CD4-positive, alpha-beta memory T cell (primary cell): ENCODE data around the gene UBL4A. TPM values are rescaled to one million over a fixed set of nuclear protein-coding genes. Genes with fewer than 3 reads are reported as not detected.

Experiments
- CTCF ChIA-PET: fragments of 350-600 bp; sonication (Branson Sonifier 250); formaldehyde crosslinking; loops from one replicate; lab custom pipeline; 2021; ENCODE audit warnings: inconsistent platforms; ENCODE audit not compliant: partially characterized antibody; lab: Charles Lee
- POLR2A ChIA-PET: fragments of 350-600 bp; sonication (Branson Sonifier 250); formaldehyde crosslinking; loops from one replicate; lab custom pipeline; 2021; ENCODE audit not compliant: partially characterized antibody; lab: Charles Lee
- DNase-seq, 5 donors: peaks; one replicate each; pipeline versions ENCODE4 v3.0.0 to v3.0.0-alpha.2; 2020 to 2022; ENCODE audit warnings: mixed read lengths in 1 of 5
- H3K27ac ChIP-seq: one replicate; pipeline ENCODE4 v1.7.0; 2013; ENCODE audit warnings: low read depth, low read length
- H3K27me3 ChIP-seq: 2 replicates; pipeline ENCODE4 v1.7.0; 2013; ENCODE audit warnings: mild to moderate bottlenecking, low read length, moderate library complexity; ENCODE audit not compliant: insufficient read depth
- H3K36me3 ChIP-seq: 2 replicates; pipeline ENCODE4 v1.7.0; 2013; ENCODE audit warnings: mild to moderate bottlenecking, low read length, moderate library complexity; ENCODE audit not compliant: insufficient read depth
- H3K4me1 ChIP-seq: 2 replicates; pipeline ENCODE4 v1.7.0; 2013; ENCODE audit warnings: mild to moderate bottlenecking, low read length, moderate library complexity; ENCODE audit not compliant: insufficient read depth
- H3K4me3 ChIP-seq, 2 donors: one replicate each; pipeline ENCODE4 v1.7.0; 2013; ENCODE audit warnings: low read length in 2 of 2, mild to moderate bottlenecking in 1 of 2
- H3K9me3 ChIP-seq, 2 donors: one replicate each; pipeline ENCODE4 v1.7.0; 2013; ENCODE audit warnings: low read length in 2 of 2, control low read depth in 1 of 2; ENCODE audit not compliant: control insufficient read depth in 1 of 2
- H3K27ac Mint-ChIP-seq, 7 donors: one replicate each; pipeline ENCODE4 v1.8.0; 2020 to 2021; ENCODE audit warnings: mixed read lengths in 7 of 7, mild to moderate bottlenecking in 6 of 7, inconsistent platforms in 3 of 7, moderate library complexity in 3 of 7
- H3K27me3 Mint-ChIP-seq, 2 donors: one replicate each; pipeline ENCODE4 v1.8.0; 2020 to 2021; ENCODE audit warnings: mixed read lengths in 2 of 2
- H3K36me3 Mint-ChIP-seq, 2 donors: one replicate each; pipeline ENCODE4 v1.8.0; 2020 to 2021; ENCODE audit warnings: mixed read lengths in 2 of 2, inconsistent platforms in 1 of 2, mild to moderate bottlenecking in 1 of 2
- H3K4me1 Mint-ChIP-seq, 4 donors: one replicate each; pipeline ENCODE4 v1.8.0; 2020 to 2021; ENCODE audit warnings: mixed read lengths in 4 of 4, mild to moderate bottlenecking in 1 of 4
- H3K4me3 Mint-ChIP-seq, 8 donors: one replicate each; pipeline ENCODE4 v1.8.0; 2020 to 2021; ENCODE audit warnings: mixed read lengths in 8 of 8, mild to moderate bottlenecking in 7 of 8, moderate library complexity in 6 of 8, inconsistent platforms in 3 of 8
- H3K9me3 Mint-ChIP-seq, 8 donors: one replicate each; pipeline ENCODE4 v1.8.0; 2020 to 2021; ENCODE audit warnings: mixed read lengths in 8 of 8, mild to moderate bottlenecking in 5 of 8, inconsistent platforms in 3 of 8, moderate library complexity in 1 of 8
- intact Hi-C: fragments of 100-400 bp; cut with micrococcal nuclease; formaldehyde crosslinking; loops from one replicate; pipeline ENCODE4 v1.15.1; 2023
- polyA plus RNA-seq, 2 donors: library from polyadenylated mRNA; unstranded; fragments of 300-500 nt; fragmentation: Illumina TruSeq; gene quantifications; one replicate each; pipeline ENCODE4 v1.2.3, GENCODE V29; 2021
- total RNA-seq, 2 experiments: library from RNA; stranded (reverse); gene quantifications; one replicate each; pipeline ENCODE4 v1.2.3, GENCODE V29; 2021

Gene UBL4A
- total and polyA plus RNA-seq, 4 experiments from 2014 or later = 33.2 to 66.8 (median 49.1) TPM

- Histone ChIP-seq H3K4me3 (no peak overlapping the region), H3K4me1 (peaks cover 39% of the 10 kb centered on the region), H3K9me3 (no peaks in the 10 kb centered on the region), H3K36me3 (no peaks in the 10 kb centered on the region), H3K27me3 (no peaks in the 10 kb centered on the region), H3K27ac (no peak overlapping the region)
- ChIA-PET POLR2A (interaction anchor here (1.0 to 8.9 kb wide), 4 partner anchors 25 to 689 kb away, joined by 3 to 111 read pairs (median 20); partner anchors contain the start of genes IDH3G, PLXNA3, RPL10 and SSR4), CTCF (no interaction called here)
- peak overlapping the region in 1 of 7 donors; percentile 6 for H3K27ac Mint-ChIP-seq
- peak overlapping the region in 2 of 8 donors; percentile 9 to 48 for H3K4me3 Mint-ChIP-seq
- no peak for DNase-seq
- no peaks in the 10 kb centered on the region for H3K9me3 Mint-ChIP-seq
- peaks cover 0 to 5% of the 10 kb centered on the region in 2 donors for H3K36me3 Mint-ChIP-seq
- H3K4me1 Mint-ChIP-seq = peaks cover 4 to 35% (median 12%) of the 10 kb centered on the region in 4 donors
- intact Hi-C loops = no loop called here
- H3K27me3 Mint-ChIP-seq = no peaks in the 10 kb centered on the region
These were observed 3.1 kb downstream of the UBL4A start for GRCh38 chrX:154483325-154483724.

- H3K4me3 ChIP-seq = no peak overlapping the region
- no peaks in the 10 kb centered on the region for H3K27me3 Mint-ChIP-seq
These were observed 3.6 kb downstream of the UBL4A start for GRCh38 chrX:154482786-154483185.

GRCh38 chrX:154481911-154482601, 4.4 kb downstream of the UBL4A start:
- H3K4me1 ChIP-seq = peaks cover 40% of the 10 kb centered on the region
- H3K9me3 ChIP-seq = no peaks in the 10 kb centered on the region
- H3K9me3 Mint-ChIP-seq = no peaks in the 10 kb centered on the region
- no peak for DNase-seq
- H3K4me3 ChIP-seq = no peak overlapping the region
- ChIA-PET POLR2A (interaction anchor here (1.5 to 1.6 kb wide), 2 partner anchors 35 to 42 kb away, joined by 3 to 5 read pairs; partner anchors contain the start of gene FAM3A), CTCF (interaction anchor here (1.2 kb wide), 1 partner anchor 45 kb away, joined by 3 read pairs; no protein-coding TSS in a partner anchor)
- peaks cover 0 to 4% of the 10 kb centered on the region in 2 donors for H3K36me3 Mint-ChIP-seq
- H3K36me3 ChIP-seq = no peaks in the 10 kb centered on the region
- no peak overlapping the region for H3K27ac ChIP-seq
- peak overlapping the region in 2 of 7 donors; percentile 15 to 89 for H3K27ac Mint-ChIP-seq
- no peaks in the 10 kb centered on the region for H3K27me3 Mint-ChIP-seq
- no peaks in the 10 kb centered on the region for H3K27me3 ChIP-seq
- peak overlapping the region in 1 of 8 donors; percentile 24 for H3K4me3 Mint-ChIP-seq
- peaks cover 5 to 28% (median 11%) of the 10 kb centered on the region in 4 donors for H3K4me1 Mint-ChIP-seq
- intact Hi-C loops = no loop called here

More at GRCh38 chrX:154482786-154483185, 3.6 kb downstream of the UBL4A start:
- Mint-ChIP-seq H3K4me1 (peaks cover 5 to 30% (median 8%) of the 10 kb centered on the region in 4 donors), H3K36me3 (peaks cover 0 to 5% of the 10 kb centered on the region in 2 donors), H3K9me3 (no peaks in the 10 kb centered on the region), H3K4me3 (no peak overlapping the region), H3K27ac (peak overlapping the region in 1 of 7 donors; percentile 89)
- Histone ChIP-seq H3K36me3 (no peaks in the 10 kb centered on the region), H3K27ac (no peak overlapping the region), H3K27me3 (no peaks in the 10 kb centered on the region), H3K9me3 (no peaks in the 10 kb centered on the region), H3K4me1 (peaks cover 39% of the 10 kb centered on the region)
- ChIA-PET CTCF (no interaction called here), POLR2A (interaction anchor here (1.5 to 8.9 kb wide), 2 partner anchors 43 to 84 kb away, joined by 3 to 111 read pairs; partner anchors contain the start of gene RPL10)
- intact Hi-C loops = no loop called here
- DNase-seq = no peak

- intact Hi-C loops = no loop called here
- DNase-seq = no peak
- Histone ChIP-seq H3K36me3 (no peaks in the 10 kb centered on the region), H3K4me3 (no peak overlapping the region), H3K27ac (no peak overlapping the region), H3K27me3 (no peaks in the 10 kb centered on the region), H3K9me3 (no peaks in the 10 kb centered on the region), H3K4me1 (peaks cover 38% of the 10 kb centered on the region)
- Mint-ChIP-seq H3K4me3 (no peak overlapping the region), H3K36me3 (peaks cover 0 to 2% of the 10 kb centered on the region in 2 donors), H3K27me3 (no peaks in the 10 kb centered on the region), H3K9me3 (no peaks in the 10 kb centered on the region), H3K4me1 (peaks cover 5 to 31% (median 10%) of the 10 kb centered on the region in 4 donors), H3K27ac (peak overlapping the region in 1 of 7 donors; percentile 65)
- CTCF ChIA-PET = interaction anchor here (1.2 kb wide), 1 partner anchor 46 kb away, joined by 3 read pairs; no protein-coding TSS in a partner anchor
- POLR2A ChIA-PET = interaction anchor here (1.5 to 2.3 kb wide), 3 partner anchors 9 to 41 kb away, joined by 3 to 20 read pairs (median 5); partner anchors contain the start of genes FAM3A and SLC10A3
These were observed 5.2 kb downstream of the UBL4A start for GRCh38 chrX:154481195-154481594.

GRCh38 chrX:154478728-154479622, 7.4 kb downstream of the UBL4A start, which contains the start of gene LAGE3:
Gene LAGE3, minus strand, starts transcription at chrX:154479281. Its CDS starts 366 bp downstream, at chrX:154478915.
- Mint-ChIP-seq H3K9me3 (no peaks in the 10 kb centered on the region), H3K27me3 (no peaks in the 10 kb centered on the region), H3K27ac (peak within 1 kb of the TSS; percentile 87 to 97 (median 91)), H3K4me3 (peak within 1 kb of the TSS; percentile 78 to 87 (median 83)), H3K36me3 (peaks cover 0 to 2% of the 10 kb centered on the region in 2 donors), H3K4me1 (peaks cover 5 to 19% (median 10%) of the 10 kb centered on the region in 4 donors)
- Histone ChIP-seq H3K4me3 (peak within 1 kb of the TSS in 1 of 2 donors; percentile 55), H3K27me3 (no peaks in the 10 kb centered on the region), H3K36me3 (no peaks in the 10 kb centered on the region), H3K27ac (peak within 1 kb of the TSS; percentile 76), H3K4me1 (peaks cover 21% of the 10 kb centered on the region), H3K9me3 (no peaks in the 10 kb centered on the region)
- peak; percentile 89 to 96 (median 94) for DNase-seq
- intact Hi-C loops = loop anchor here (1.0 to 10.0 kb wide), 5 partner anchors 11 to 64 kb away; partner anchors contain the start of genes FAM3A, FAM50A, SLC10A3 and TAFAZZIN
- ChIA-PET POLR2A (interaction anchor here (0.9 to 3.9 kb wide), 10 partner anchors 11 to 68 kb away, joined by 3 to 29 read pairs (median 4); partner anchors contain the start of genes ATP6AP1, PLXNA3 and SLC10A3), CTCF (interaction anchor here (1.3 kb wide), 1 partner anchor 47 kb away, joined by 3 read pairs; no protein-coding TSS in a partner anchor)

- no peaks in the 10 kb centered on the region for H3K9me3 ChIP-seq
- ChIA-PET POLR2A (interaction anchor here (0.8 to 3.9 kb wide), 13 partner anchors 8 to 109 kb away, joined by 3 to 29 read pairs (median 4); partner anchors contain the start of genes ATP6AP1, IKBKG, PLXNA3 and RPL10), CTCF (no interaction called here)
- H3K27me3 Mint-ChIP-seq = no peaks in the 10 kb centered on the region
- H3K36me3 ChIP-seq = no peaks in the 10 kb centered on the region
- H3K4me3 Mint-ChIP-seq = peak overlapping the region; percentile 76 to 87 (median 83)
- H3K27me3 ChIP-seq = no peaks in the 10 kb centered on the region
- H3K4me1 ChIP-seq = peaks cover 20% of the 10 kb centered on the region
- H3K36me3 Mint-ChIP-seq = peaks cover 0 to 7% of the 10 kb centered on the region in 2 donors
- peak overlapping the region; percentile 82 to 91 (median 88) for H3K27ac Mint-ChIP-seq
- no peak for DNase-seq
- peak overlapping the region; percentile 76 for H3K27ac ChIP-seq
- intact Hi-C loops = loop anchor here (2.0 to 10.0 kb wide), 3 partner anchors 21 to 63 kb away; partner anchors contain the start of genes FAM50A and TAFAZZIN
- H3K4me1 Mint-ChIP-seq = peaks cover 5 to 23% (median 10%) of the 10 kb centered on the region in 4 donors
- peak overlapping the region in 1 of 2 donors; percentile 55 for H3K4me3 ChIP-seq
- H3K9me3 Mint-ChIP-seq = no peaks in the 10 kb centered on the region
These were observed 8.4 kb downstream of the UBL4A start for GRCh38 chrX:154477891-154478477.
